ENCODE data around the gene SLAMF1. TPM values are rescaled to one million over a fixed set of nuclear protein-coding genes. Genes with fewer than 3 reads are reported as not detected.
"Not testable (repeated sequence)": the region's sequence is repeated elsewhere in the genome, so short reads cannot be mapped to it uniquely, and the experiment has no call there.

The SLAMF1 gene
- total RNA-seq, 1 experiment from 2014 or later = not detected

GRCh38 chr1:160665330-160666078, 18.7 kb upstream of the SLAMF1 start:
- no peak for DNase-seq (ENCODE audit: low read depth)

- DNase-seq (ENCODE audit: low read depth) = no peak
Observed at GRCh38 chr1:160664573-160665051, 17.8 kb upstream of the SLAMF1 start.

GRCh38 chr1:160662910-160663309, 16.1 kb upstream of the SLAMF1 start:
- no peak for DNase-seq (ENCODE audit: low read depth)

- no peak for DNase-seq (ENCODE audit: low read depth)
Observed at GRCh38 chr1:160659566-160659965, 12.7 kb upstream of the SLAMF1 start.

DNA sequence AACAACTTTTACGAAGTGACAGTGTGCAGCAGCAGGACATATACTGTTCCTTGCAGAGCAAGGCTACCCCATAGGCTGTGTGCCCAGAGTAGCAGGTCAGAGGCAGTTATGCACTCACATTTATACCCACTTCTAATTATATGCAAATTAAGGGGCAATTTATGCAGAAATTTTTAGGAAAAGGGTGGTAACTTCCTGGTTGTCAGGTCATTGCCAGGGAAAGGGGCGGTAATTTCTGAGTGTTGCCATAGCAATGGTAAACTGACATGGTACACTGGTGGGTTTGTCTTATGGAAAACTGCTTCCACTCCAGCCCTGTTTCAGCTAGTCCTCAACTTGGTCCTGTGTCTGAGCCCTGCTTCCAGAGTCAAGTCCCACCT, 12.0 kb upstream of the SLAMF1 start:
- no peak for DNase-seq (ENCODE audit: low read depth)

- DNase-seq (ENCODE audit: low read depth) = no peak
Observed at GRCh38 chr1:160658162-160658813, 11.4 kb upstream of the SLAMF1 start.

DNA sequence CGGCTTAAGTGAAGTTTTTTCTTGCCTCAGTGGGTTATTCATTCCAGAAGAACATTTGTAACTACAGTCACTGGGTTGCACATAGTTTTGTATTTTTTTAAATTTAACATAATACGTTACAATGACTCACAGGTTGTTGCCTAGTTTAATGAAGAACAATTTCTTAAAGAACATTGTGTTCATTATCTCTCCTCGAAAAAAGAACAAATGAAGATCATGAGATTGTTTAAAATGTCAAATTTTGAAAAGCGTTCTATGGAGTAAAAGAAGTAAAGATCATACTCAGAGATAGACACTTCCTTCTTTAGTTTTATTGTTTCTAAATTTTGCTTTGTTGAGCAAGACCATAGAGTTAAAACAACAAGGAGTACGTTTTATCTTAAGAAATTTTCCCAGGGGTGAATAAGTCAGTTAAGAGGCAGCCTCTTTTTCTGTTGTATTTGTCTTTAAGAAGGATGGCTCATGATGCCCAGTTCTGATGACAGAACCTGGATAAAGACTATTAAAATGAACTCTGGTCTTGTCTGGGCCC, 10.5 kb upstream of the SLAMF1 start:
- DNase-seq (ENCODE audit: low read depth) = peak; percentile 29

- DNase-seq (ENCODE audit: low read depth) = no peak
Observed at GRCh38 chr1:160656737-160657136, 9.9 kb upstream of the SLAMF1 start.

- no peak for DNase-seq (ENCODE audit: low read depth)
Observed at GRCh38 chr1:160653620-160654016, 6.8 kb upstream of the SLAMF1 start.

DNA sequence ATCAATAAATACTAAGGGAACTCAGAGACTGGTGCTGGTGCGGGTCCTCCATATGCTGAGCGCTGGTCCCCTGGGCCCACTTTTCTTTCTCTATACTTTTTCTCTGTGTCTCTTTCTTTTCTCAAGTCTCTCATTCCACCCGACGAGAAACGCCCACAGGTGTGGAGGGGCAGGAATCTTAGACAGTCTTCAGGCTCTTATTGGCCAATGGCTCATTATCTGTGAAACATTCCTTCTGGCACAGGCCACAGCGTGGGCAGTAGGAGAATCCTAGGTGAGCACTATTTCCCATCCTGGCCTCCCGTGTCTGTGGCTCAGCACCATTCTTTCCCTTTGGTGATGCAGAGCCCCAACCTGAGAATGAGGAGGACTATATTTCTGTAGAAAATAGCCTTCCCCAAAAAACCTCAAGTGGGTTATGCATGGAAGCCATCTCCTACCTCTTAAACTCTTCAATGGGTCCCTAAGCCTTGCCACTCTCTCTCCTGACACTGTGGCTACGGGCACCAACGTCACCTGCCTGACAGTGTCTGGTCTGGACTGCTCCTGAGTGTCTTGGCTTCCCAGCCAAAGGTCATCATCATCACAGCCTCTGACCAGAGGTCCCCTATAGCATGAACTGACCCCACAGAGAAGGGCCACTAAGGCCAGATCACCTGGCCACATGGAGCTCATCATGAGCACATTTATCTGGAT, 6.2 kb upstream of the SLAMF1 start:
- no peak for DNase-seq (ENCODE audit: low read depth)

DNA sequence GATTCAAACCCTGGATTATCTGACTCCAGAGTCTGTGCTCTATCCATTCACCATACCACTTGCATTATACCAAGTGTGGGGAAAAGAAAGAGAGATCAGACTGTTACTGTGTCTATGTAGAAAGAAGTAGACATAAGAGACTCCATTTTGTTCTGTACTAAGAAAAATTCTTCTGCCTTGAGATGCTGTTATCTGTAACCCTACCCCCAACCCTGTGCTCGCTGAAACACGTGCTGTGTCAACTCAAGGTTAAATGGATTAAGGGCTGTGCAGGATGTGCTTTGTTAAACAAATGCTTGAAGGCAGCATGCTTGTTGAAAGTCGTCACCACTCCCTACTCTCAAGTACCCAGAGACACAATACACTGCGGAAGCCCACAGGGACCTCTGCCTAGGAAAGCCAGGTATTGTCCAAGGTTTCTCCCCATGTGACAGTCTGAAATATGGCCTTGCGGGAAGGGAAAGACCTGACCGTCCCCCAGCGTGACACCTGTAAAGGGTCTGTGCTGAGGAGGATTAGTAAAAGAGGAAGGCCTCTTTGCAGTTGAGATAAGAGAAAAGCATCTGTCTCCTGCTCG, 5.3 kb upstream of the SLAMF1 start:
- not testable (repeated sequence) for DNase-seq (ENCODE audit: low read depth)

DNA sequence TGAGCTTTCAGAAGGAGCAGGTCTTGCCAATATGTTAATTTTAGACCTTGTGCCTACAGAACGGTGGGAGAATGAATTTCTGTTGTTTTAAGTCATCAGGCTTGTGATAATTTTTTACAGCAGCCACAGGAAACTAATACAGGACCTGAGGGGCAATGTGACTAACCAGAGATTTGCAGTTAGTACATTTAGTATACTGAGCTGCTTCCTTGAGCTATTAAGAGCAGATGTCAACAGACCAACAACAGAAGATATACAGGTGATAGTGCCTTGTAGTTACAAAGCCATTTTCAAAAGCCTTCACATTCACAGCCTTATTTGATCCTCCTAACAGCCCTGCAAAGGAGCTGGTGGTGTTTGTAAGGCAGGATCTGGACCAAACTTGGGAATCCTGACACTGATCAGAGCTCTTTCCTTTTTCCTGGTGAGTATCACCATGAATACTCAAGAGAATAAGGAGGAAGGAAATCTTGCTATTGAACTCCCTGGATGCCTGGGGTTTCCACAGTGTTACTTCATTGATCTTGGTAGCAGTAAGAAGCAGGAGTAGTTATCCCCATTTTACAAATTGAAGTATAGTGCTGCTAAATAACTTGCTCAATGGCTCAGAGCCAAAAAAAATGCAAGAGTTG, 4.7 kb upstream of the SLAMF1 start:
- no peak for DNase-seq (ENCODE audit: low read depth)

GRCh38 chr1:160647329-160647720, 481 bp upstream of the SLAMF1 start:
- no peak for DNase-seq (ENCODE audit: low read depth)

DNA sequence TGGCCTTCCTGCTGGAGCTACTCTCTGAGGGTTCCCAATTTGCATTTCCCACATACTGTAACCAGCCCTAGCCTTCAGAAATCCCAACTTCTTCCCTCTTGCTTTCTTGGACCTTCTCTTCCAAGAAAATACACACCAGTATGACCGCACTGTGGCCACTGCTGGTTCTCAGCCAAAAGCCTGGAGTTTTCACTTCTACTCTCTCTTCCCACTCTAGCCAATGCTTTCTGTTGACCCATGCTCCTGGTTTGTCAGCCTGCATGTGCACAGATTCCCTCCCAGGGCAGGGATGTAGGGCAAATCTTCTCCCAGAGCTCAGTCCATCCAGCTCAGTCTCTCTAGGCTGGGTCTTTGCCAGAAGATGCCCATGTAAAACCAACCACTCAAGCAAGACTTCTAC, 664 bp downstream of the SLAMF1 start:
- DNase-seq (ENCODE audit: low read depth) = no peak

GRCh38 chr1:160645386-160646130, 1.3 kb downstream of the SLAMF1 start:
- DNase-seq (ENCODE audit: low read depth) = no peak

DNA sequence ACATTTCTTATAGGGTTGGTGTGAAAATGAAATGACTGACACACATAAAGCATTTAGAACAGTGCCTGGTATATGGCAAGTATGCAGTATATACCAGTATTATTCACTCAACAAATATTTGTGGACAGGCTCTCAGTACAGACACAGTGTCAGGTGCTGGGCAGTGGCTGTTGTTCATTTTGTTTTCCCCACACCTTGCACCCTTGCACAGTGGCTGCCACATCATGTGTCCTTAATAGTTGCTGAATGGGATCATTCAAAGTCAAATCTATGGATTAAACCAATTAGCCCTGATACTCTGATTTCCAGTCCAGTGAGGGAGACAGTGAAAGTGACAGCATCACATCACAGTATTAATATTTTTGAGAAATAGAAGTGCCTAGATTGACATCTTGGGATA, 2.4 kb downstream of the SLAMF1 start:
- no peak for DNase-seq (ENCODE audit: low read depth)

DNA sequence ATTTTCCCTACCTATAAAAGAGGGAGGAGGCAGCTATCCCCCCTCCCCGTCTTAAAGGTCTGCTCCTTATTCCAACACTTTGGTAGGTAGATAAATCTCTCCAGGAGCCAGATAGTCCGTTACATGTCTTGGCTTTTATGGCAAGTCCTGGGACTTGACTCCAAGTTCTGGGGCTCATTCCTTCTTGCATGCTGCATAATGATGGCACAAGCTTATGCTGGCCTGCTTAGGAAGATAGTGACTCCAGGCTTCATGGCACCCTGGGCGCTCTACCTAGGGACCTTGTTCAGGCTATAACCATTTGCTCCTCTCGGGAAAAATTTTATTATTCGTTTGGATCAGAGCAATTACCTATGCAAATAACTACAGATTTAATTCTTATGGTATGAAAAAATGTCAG, 3.7 kb downstream of the SLAMF1 start:
- DNase-seq (ENCODE audit: low read depth) = no peak

DNA sequence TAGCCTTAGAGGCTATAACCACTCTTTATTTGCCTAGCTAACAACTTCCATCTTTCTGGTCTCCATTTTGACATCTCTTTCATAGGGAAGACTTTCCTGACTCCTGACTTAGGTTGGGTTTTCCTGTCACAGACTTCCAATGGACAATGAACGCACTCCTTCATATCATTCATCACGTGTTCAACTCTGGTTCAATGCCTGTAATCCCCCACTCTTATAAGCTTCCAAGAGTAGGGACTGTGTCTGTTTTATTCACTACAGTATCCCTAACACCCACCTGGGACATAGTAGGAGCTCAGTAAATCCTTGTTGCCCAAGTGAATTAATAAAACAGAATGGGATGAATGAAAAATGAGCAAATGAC, 4.6 kb downstream of the SLAMF1 start:
- no peak for DNase-seq (ENCODE audit: low read depth)

GRCh38 chr1:160641323-160642280, 5.2 kb downstream of the SLAMF1 start:
- DNase-seq (ENCODE audit: low read depth) = no peak

Data from LHCN-M2 (cell line).